ENCODE measurements around the gene MED12L. TPM values are rescaled to one million over a fixed set of nuclear protein-coding genes. Genes with fewer than 3 reads are reported as not detected.

MED12L gene
- polyA plus RNA-seq, 1 of the 3 experiments (the other 2 are of a cell fraction): 0.03 TPM

- TF ChIP-seq, protein P1, sequence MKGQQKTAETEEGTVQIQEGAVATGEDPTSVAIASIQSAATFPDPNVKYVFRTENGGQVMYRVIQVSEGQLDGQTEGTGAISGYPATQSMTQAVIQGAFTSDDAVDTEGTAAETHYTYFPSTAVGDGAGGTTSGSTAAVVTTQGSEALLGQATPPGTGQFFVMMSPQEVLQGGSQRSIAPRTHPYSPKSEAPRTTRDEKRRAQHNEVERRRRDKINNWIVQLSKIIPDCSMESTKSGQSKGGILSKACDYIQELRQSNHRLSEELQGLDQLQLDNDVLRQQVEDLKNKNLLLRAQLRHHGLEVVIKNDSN (IDR thresholded peaks at IDR 0.05; ENCODE audit: borderline replicate concordance, low read depth): no peak
- TF ChIP-seq RAD21 (IDR thresholded peaks at IDR 0.05; ENCODE audit: low read length) (no peak), EP300 (IDR thresholded peaks at IDR 0.05; ENCODE audit: borderline replicate concordance in 1 of 2, low read depth in 1 of 2, low read length in 1 of 2) (no peak), FOXM1 (IDR thresholded peaks at IDR 0.05; ENCODE audit: low read depth) (no peak), NRF1 (IDR thresholded peaks at IDR 0.05; ENCODE audit: low read depth, low read length) (no peak)
These were observed 181.6 kb downstream of the MED12L start (continued) for GRCh38 chr3:151267066-151267465.

GRCh38 chr3:151268267-151269235 is 183.1 kb downstream of the MED12L start:
- H3K9ac ChIP-seq: no peak overlapping the region
- CTCF ChIA-PET: interaction anchor here (1.3 to 2.7 kb wide), 6 partner anchors 14 to 182 kb away, joined by 3 to 15 read pairs (median 6); no protein-coding TSS in a partner anchor
- POLR2A ChIA-PET: no interaction called here
- H3K27me3 ChIP-seq (ENCODE audit: insufficient read depth): no peaks in the 10 kb centered on the region; the same call in 1 of the 2 replicates
- no peaks in the 10 kb centered on the region for H4K20me1 ChIP-seq (ENCODE audit: insufficient read depth)
- H3F3A ChIP-seq (replicated peaks; ENCODE audit: insufficient read depth): no peaks in the 10 kb centered on the region
- TF ChIP-seq SMC3 (IDR thresholded peaks at IDR 0.05; ENCODE audit: low read depth, low read length): no peak
- TF ChIP-seq, protein P2, sequence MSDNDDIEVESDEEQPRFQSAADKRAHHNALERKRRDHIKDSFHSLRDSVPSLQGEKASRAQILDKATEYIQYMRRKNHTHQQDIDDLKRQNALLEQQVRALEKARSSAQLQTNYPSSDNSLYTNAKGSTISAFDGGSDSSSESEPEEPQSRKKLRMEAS (IDR thresholded peaks at IDR 0.05; ENCODE audit: low read depth): no peak
- no peak for TF ChIP-seq RAD21 (IDR thresholded peaks at IDR 0.05; ENCODE audit: low read length)
- TF ChIP-seq, protein P3, sequence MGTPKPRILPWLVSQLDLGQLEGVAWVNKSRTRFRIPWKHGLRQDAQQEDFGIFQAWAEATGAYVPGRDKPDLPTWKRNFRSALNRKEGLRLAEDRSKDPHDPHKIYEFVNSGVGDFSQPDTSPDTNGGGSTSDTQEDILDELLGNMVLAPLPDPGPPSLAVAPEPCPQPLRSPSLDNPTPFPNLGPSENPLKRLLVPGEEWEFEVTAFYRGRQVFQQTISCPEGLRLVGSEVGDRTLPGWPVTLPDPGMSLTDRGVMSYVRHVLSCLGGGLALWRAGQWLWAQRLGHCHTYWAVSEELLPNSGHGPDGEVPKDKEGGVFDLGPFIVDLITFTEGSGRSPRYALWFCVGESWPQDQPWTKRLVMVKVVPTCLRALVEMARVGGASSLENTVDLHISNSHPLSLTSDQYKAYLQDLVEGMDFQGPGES (IDR thresholded peaks at IDR 0.05; ENCODE audit: low read depth, low read length): no peak
- no peak for TF ChIP-seq JUND (IDR thresholded peaks at IDR 0.05)
- no peak for TF ChIP-seq FOXJ3 (CRISPR knock-in tag; IDR thresholded peaks at IDR 0.05)
- TF ChIP-seq, protein P4, sequence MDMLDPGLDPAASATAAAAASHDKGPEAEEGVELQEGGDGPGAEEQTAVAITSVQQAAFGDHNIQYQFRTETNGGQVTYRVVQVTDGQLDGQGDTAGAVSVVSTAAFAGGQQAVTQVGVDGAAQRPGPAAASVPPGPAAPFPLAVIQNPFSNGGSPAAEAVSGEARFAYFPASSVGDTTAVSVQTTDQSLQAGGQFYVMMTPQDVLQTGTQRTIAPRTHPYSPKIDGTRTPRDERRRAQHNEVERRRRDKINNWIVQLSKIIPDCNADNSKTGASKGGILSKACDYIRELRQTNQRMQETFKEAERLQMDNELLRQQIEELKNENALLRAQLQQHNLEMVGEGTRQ (IDR thresholded peaks at IDR 0.05; ENCODE audit: borderline replicate concordance, low read depth, low read length): no peak
- no peak for TF ChIP-seq RCOR1 (IDR thresholded peaks at IDR 0.05; ENCODE audit: low read length)
- TF ChIP-seq, protein P1 (IDR thresholded peaks at IDR 0.05; ENCODE audit: borderline replicate concordance, low read depth): no peak
- no peak for TF ChIP-seq GABPA (IDR thresholded peaks at IDR 0.05; ENCODE audit: low read depth)
- TF ChIP-seq GATA2 (CRISPR knock-in tag; IDR thresholded peaks at IDR 0.05): no peak
- no peak for TF ChIP-seq EZH2phosphoT487 (IDR thresholded peaks at IDR 0.05; ENCODE audit: borderline replicate concordance, low read depth)
- TF ChIP-seq POLR2AphosphoS5 (IDR thresholded peaks at IDR 0.05; ENCODE audit: low read depth, low read length): no peak
- no peak for TF ChIP-seq NRF1 (IDR thresholded peaks at IDR 0.05; ENCODE audit: low read depth, low read length)
- no peak for TF ChIP-seq FOXM1 (IDR thresholded peaks at IDR 0.05; ENCODE audit: low read depth)
- no peak for TF ChIP-seq FOSL2 (IDR thresholded peaks at IDR 0.05; ENCODE audit: borderline replicate concordance, low read depth)
- no peak for TF ChIP-seq NFIC (IDR thresholded peaks at IDR 0.05; ENCODE audit: borderline replicate concordance)
- TF ChIP-seq RXRA (IDR thresholded peaks at IDR 0.05; ENCODE audit: borderline replicate concordance, low read depth): no peak
- no peak for TF ChIP-seq YY1 (IDR thresholded peaks at IDR 0.05; ENCODE audit: low read depth)
- TF ChIP-seq MEF2A (IDR thresholded peaks at IDR 0.05; ENCODE audit: borderline replicate concordance, low read depth): no peak
- DNase-seq: no peak
- H3K4me3 ChIP-seq (ENCODE audit: low read depth in 2 of 2, low read length in 1 of 2): no peak overlapping the region
- H3K9me3 ChIP-seq: no peaks in the 10 kb centered on the region
- WGBS (ENCODE audit: low lambda C conversion rate): 69% methylated on average over 11 of the region's 11 CpGs
- no peak overlapping the region for H3K27ac ChIP-seq (ENCODE audit: low read depth in 2 of 2, low read length in 1 of 2)
- no peaks in the 10 kb centered on the region for H3K36me3 ChIP-seq (replicated peaks in 1 of 2; ENCODE audit: control insufficient read depth in 1 of 2, insufficient read depth in 2 of 2, low read length in 1 of 2)
- H3K4me2 ChIP-seq: no peak overlapping the region
- H3K9me2 ChIP-seq: no peaks in the 10 kb centered on the region
- no peaks in the 10 kb centered on the region for H3K79me2 ChIP-seq (ENCODE audit: insufficient read depth)
- H2AFZ ChIP-seq (ENCODE audit: low read depth): no peak overlapping the region
- H3K4me1 ChIP-seq (ENCODE audit: control insufficient read depth in 1 of 2, insufficient read depth in 2 of 2, low read depth in 1 of 2, low read length in 1 of 2): no peaks in the 10 kb centered on the region; a peak in 1 of 4 replicates

All from SK-N-SH (cell line).